Loucy (cell line): Measurements from ENCODE around the gene RTN4RL2.

Experiments used
- H2AFZ ChIP-seq: fragments of 200-600 bp; sonication (generic); 2 replicates; pipeline ENCODE4 v1.6.0; 2016; ENCODE audit warnings: antibody characterized with exemption, mild to moderate bottlenecking, low read length, moderate library complexity
- H3F3A ChIP-seq: fragments of 200-600 bp; 2 replicates; pipeline ENCODE4 v1.6.0; 2016; ENCODE audit warnings: antibody characterized with exemption, low read depth, mild to moderate bottlenecking
- H3K27me3 ChIP-seq: fragments of 200-600 bp; sonication (generic); 2 replicates; pipeline ENCODE4 v1.6.1; 2014; ENCODE audit warnings: low read length, mild to moderate bottlenecking; ENCODE audit not compliant: insufficient read depth, poor library complexity, severe bottlenecking
- H3K36me3 ChIP-seq: fragments of 200-600 bp; sonication (generic); 2 replicates; pipeline ENCODE4 v1.6.1; 2016; ENCODE audit warnings: low read length; ENCODE audit not compliant: insufficient read depth
- H3K4me1 ChIP-seq: fragments of 200-600 bp; sonication (generic); 2 replicates; pipeline ENCODE4 v1.5.1; 2014; ENCODE audit warnings: low read length, mild to moderate bottlenecking; ENCODE audit not compliant: insufficient read depth, poor library complexity, severe bottlenecking
- H3K4me2 ChIP-seq: fragments of 200-600 bp; sonication (generic); 2 replicates; pipeline ENCODE4 v1.6.0; 2014; ENCODE audit warnings: antibody characterized with exemption, low read length, low read depth, mild to moderate bottlenecking; ENCODE audit not compliant: poor library complexity, severe bottlenecking
- H3K4me3 ChIP-seq: fragments of 200-600 bp; sonication (generic); 2 replicates; pipeline ENCODE4 v1.5.1; 2014; ENCODE audit warnings: low read length, mild to moderate bottlenecking, mixed read lengths; ENCODE audit not compliant: poor library complexity, severe bottlenecking
- H3K79me2 ChIP-seq: fragments of 200-600 bp; sonication (generic); 2 replicates; pipeline ENCODE4 v1.6.1; 2014; ENCODE audit warnings: low read length; ENCODE audit not compliant: insufficient read depth
- H3K9ac ChIP-seq: fragments of 200-600 bp; sonication (generic); 2 replicates; pipeline ENCODE4 v1.6.0; 2014; ENCODE audit warnings: mild to moderate bottlenecking, low read depth, low read length, moderate library complexity; ENCODE audit not compliant: poor library complexity, severe bottlenecking
- H3K9me2 ChIP-seq: fragments of 200-600 bp; sonication (generic); replicated peaks from 2 replicates; pipeline ENCODE4 v1.6.1; 2016; ENCODE audit warnings: low read depth, low read length, mixed read lengths
- H3K9me3 ChIP-seq: fragments of 200-600 bp; sonication (generic); 2 replicates; pipeline ENCODE4 v1.6.1; 2014; ENCODE audit warnings: mild to moderate bottlenecking, antibody characterized with exemption, low read length, low read depth; ENCODE audit not compliant: insufficient read depth
- H4K20me1 ChIP-seq: fragments of 200-600 bp; sonication (generic); 2 replicates; pipeline ENCODE4 v1.6.0; 2014; ENCODE audit warnings: antibody characterized with exemption, low read length, mild to moderate bottlenecking; ENCODE audit not compliant: insufficient read depth, poor library complexity, severe bottlenecking
- EZH2phosphoT487 ChIP-seq: fragments of 200-600 bp; IDR thresholded peaks from 2 replicates; pipeline ENCODE4 v1.6.1; 2018; ENCODE audit warnings: antibody characterized with exemption, mild to moderate bottlenecking, moderate library complexity, borderline replicate concordance
- TF ChIP-seq, protein P1 (sequence below): fragments of 200-600 bp; sonication (generic); conservative IDR thresholded peaks from 2 replicates; pipeline ENCODE4 v1.5.1; 2014; ENCODE audit warnings: mild to moderate bottlenecking, antibody characterized with exemption, low read length

RTN4RL2 gene

DNA sequence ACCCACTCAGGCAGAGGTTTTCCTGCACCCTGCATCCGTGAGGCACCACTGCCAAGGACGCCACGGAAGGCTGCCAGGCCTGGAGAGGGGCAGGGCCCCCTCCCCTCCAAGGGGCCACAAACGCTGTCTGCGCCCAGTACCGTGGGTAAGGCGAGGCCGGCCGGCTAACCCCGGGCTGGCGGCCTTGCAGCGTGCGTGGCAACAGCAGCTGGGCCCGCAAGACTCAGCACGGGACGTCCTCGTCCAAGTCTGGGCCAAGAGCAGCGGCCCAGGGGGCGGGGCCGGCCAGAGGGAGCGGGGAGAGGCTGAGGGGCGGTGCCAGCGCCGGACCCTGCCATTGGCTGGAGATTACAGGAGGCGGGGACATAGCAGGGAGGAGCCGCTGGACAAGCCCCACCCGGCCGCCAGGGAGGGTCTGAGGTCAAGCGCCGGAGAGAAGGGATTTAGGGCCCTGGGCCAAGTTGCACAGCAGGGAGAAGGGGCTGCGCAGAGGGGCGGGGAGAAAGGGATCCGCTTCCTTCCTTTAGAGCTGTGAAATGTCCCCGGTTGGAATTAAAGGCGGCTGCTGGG, 39.2 kb downstream of the RTN4RL2 start:
- no peaks in the 10 kb centered on the region for H4K20me1 ChIP-seq
- no peaks in the 10 kb centered on the region for H3K9me3 ChIP-seq
- peaks cover 42% of the 10 kb centered on the region; the same call in 1 of the 2 replicates for H3K36me3 ChIP-seq
- H2AFZ ChIP-seq: no peak overlapping the region
- no peaks in the 10 kb centered on the region for H3F3A ChIP-seq
- H3K4me1 ChIP-seq: no peaks in the 10 kb centered on the region
- no peak overlapping the region for H3K4me2 ChIP-seq
- no peaks in the 10 kb centered on the region for H3K9me2 ChIP-seq
- H3K4me3 ChIP-seq: no peak overlapping the region
- H3K27me3 ChIP-seq: no peaks in the 10 kb centered on the region
- no peaks in the 10 kb centered on the region for H3K79me2 ChIP-seq
- no peak for TF ChIP-seq EZH2phosphoT487
- TF ChIP-seq, protein P1, sequence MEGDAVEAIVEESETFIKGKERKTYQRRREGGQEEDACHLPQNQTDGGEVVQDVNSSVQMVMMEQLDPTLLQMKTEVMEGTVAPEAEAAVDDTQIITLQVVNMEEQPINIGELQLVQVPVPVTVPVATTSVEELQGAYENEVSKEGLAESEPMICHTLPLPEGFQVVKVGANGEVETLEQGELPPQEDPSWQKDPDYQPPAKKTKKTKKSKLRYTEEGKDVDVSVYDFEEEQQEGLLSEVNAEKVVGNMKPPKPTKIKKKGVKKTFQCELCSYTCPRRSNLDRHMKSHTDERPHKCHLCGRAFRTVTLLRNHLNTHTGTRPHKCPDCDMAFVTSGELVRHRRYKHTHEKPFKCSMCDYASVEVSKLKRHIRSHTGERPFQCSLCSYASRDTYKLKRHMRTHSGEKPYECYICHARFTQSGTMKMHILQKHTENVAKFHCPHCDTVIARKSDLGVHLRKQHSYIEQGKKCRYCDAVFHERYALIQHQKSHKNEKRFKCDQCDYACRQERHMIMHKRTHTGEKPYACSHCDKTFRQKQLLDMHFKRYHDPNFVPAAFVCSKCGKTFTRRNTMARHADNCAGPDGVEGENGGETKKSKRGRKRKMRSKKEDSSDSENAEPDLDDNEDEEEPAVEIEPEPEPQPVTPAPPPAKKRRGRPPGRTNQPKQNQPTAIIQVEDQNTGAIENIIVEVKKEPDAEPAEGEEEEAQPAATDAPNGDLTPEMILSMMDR: no peak
- H3K9ac ChIP-seq: no peak overlapping the region

DNA sequence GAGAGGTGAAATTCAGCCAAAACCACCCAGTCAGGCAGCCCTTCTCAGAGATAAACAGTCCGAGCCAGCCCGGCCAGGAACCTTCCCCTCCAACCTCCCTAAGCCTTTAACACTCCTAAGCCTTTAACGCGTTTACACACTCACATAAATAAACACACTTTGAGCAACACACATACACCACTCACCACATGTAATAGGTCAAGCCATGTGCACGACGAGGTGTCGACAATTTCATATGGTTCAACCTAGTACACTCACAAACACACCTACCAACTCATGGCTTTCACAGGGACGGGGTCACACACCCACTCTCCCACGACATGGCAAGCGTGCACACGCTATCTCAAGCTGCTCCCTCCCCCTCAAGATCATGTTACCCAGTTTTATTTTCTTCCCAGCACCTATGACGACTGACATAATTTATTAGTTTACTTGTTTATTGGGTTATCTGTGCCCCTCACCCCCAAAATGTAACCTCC, 39.7 kb downstream of the RTN4RL2 start:
- Histone ChIP-seq H2AFZ (no peak overlapping the region), H3K9me3 (no peaks in the 10 kb centered on the region), H3K4me1 (no peaks in the 10 kb centered on the region), H4K20me1 (no peaks in the 10 kb centered on the region), H3K27me3 (no peaks in the 10 kb centered on the region), H3K9me2 (no peaks in the 10 kb centered on the region), H3K79me2 (no peaks in the 10 kb centered on the region), H3K4me3 (no peak overlapping the region), H3K4me2 (no peak overlapping the region), H3K36me3 (peaks cover 42% of the 10 kb centered on the region; the same call in 1 of the 2 replicates), H3K9ac (no peak overlapping the region), H3F3A (no peaks in the 10 kb centered on the region)
- TF ChIP-seq, protein P1: no peak
- no peak for TF ChIP-seq EZH2phosphoT487

DNA sequence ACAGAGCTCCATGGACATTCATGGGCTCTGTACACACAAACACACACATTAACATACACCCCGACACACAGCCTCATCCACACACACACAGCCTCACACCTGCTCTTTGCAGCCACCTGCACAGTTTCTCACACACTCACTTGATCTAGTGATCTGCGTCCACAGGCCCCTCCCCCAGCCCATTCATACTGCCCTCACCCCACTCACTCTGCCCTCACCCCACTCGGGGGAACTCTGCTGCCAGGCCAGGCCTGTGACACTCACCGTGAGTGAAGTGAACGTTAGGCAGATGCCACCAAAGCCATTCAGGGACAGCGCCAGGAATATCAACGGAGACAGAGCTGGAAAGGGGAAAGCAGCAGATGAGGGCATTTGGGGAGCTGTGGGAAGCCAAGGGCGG, 40.2 kb downstream of the RTN4RL2 start:
- Histone ChIP-seq H3K27me3 (no peaks in the 10 kb centered on the region), H3K4me3 (no peak overlapping the region), H3F3A (no peaks in the 10 kb centered on the region), H3K9me3 (no peaks in the 10 kb centered on the region), H3K36me3 (peaks cover 41% of the 10 kb centered on the region; the same call in 1 of the 2 replicates), H3K9me2 (no peaks in the 10 kb centered on the region), H3K79me2 (no peaks in the 10 kb centered on the region), H2AFZ (no peak overlapping the region), H4K20me1 (no peaks in the 10 kb centered on the region), H3K4me2 (no peak overlapping the region), H3K9ac (no peak overlapping the region), H3K4me1 (no peaks in the 10 kb centered on the region)
- TF ChIP-seq, protein P1: no peak
- no peak for TF ChIP-seq EZH2phosphoT487
